GM21367 (cell line): ENCODE results near the gene ULK1.

Experiments
- ATAC-seq: cut with Tn5 transposase; IDR thresholded peaks from one replicate; pipeline ENCODE4 v1.9.1; 2021; ENCODE audit not compliant: unreplicated experiment

Gene ULK1

GRCh38 chr12:131907379-131908091 is 13.1 kb downstream of the ULK1 start:
- no peak for ATAC-seq

GRCh38 chr12:131908092-131909080 is 14.0 kb downstream of the ULK1 start:
- ATAC-seq: no peak

GRCh38 chr12:131909081-131909751 is 14.8 kb downstream of the ULK1 start:
- no peak for ATAC-seq

GRCh38 chr12:131909752-131910219 is 15.4 kb downstream of the ULK1 start:
- no peak for ATAC-seq

- no peak for ATAC-seq
Measured at GRCh38 chr12:131910302-131911027, 16.0 kb downstream of the ULK1 start.

- no peak for ATAC-seq
Measured at GRCh38 chr12:131911028-131911650, 16.7 kb downstream of the ULK1 start.

GRCh38 chr12:131911851-131912477 is 17.5 kb downstream of the ULK1 start:
- no peak for ATAC-seq

- no peak for ATAC-seq
Measured at GRCh38 chr12:131912518-131913274, 18.3 kb downstream of the ULK1 start.

- ATAC-seq: no peak
Measured at GRCh38 chr12:131913666-131914065, 19.2 kb downstream of the ULK1 start.

GRCh38 chr12:131914179-131914702 is 19.8 kb downstream of the ULK1 start:
- ATAC-seq: no peak

GRCh38 chr12:131915000-131915689 is 20.7 kb downstream of the ULK1 start:
- no peak for ATAC-seq

GRCh38 chr12:131915823-131916222 is 21.4 kb downstream of the ULK1 start:
- ATAC-seq: no peak

GRCh38 chr12:131916306-131917138 is 22.1 kb downstream of the ULK1 start:
- no peak for ATAC-seq

- no peak for ATAC-seq
Measured at GRCh38 chr12:131917139-131917710, 22.8 kb downstream of the ULK1 start.

GRCh38 chr12:131917711-131918306 is 23.4 kb downstream of the ULK1 start:
- no peak for ATAC-seq

- no peak for ATAC-seq
Measured at GRCh38 chr12:131918311-131919050, 24.1 kb downstream of the ULK1 start.
